GM18909 (cell line): ENCODE data around the gene EIF4B.

Experiments used
- ATAC-seq: cut with Tn5 transposase; IDR thresholded peaks from one replicate; pipeline ENCODE4 v1.9.1; 2021; ENCODE audit warnings: mild to moderate bottlenecking; ENCODE audit not compliant: unreplicated experiment, poor library complexity

Gene EIF4B

DNA sequence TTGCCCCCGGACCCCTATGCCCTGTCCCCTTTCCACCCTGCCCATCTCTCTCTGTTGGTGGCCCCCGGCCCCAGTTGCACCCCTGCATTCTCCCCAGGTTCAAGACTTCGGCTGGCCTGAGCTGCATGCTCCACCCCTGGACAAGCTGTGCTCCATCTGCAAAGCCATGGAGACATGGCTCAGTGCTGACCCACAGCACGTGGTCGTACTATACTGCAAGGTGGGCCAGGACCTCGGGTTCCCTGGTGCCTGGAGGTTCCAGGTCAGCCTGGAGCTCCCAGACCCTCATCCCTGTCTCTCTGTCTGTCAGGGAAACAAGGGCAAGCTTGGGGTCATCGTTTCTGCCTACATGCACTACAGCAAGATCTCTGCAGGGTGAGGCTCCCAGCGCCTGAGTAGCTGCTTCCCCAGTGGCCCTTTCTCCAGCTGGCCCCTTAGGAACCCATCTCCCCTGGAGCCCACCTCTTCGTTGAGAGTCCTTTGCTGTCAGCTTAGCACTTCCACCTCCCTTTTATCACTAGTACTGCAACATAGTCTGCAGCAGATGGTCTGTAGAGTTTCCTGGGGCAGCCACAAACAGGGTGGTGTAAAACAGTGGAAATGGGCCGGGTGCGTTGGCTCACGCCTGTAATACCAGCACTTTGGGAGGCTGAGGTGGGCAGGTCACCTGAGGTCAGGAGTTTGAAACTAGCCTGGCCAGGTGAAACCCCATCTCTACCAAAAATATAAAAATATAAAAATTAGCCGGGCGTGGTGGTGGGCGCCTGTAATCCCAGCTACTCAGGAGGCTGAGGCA, 49.4 kb downstream of the EIF4B start:
- no peak for ATAC-seq

DNA sequence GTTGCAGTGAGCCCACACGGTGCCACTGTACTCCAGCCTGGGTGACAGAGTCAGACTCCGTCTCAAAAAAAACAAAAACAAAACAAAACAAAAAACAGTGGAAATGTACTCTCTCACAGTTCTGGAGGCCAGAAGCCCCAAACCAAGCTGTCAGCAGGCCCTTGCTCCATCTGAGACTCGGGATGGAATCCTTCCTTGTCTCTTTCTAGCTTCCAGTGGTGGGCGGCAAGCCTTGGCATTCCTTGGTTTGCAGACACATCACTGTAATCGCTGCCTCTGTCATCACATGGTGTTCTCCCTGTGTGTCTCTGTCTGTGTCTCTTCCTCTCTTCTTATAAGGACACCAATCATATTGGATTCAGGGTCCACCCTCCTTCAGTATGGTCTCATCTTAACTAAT, 50.0 kb downstream of the EIF4B start:
- no peak for ATAC-seq

GRCh38 chr12:53056901-53057300, 50.6 kb downstream of the EIF4B start:
- no peak for ATAC-seq

DNA sequence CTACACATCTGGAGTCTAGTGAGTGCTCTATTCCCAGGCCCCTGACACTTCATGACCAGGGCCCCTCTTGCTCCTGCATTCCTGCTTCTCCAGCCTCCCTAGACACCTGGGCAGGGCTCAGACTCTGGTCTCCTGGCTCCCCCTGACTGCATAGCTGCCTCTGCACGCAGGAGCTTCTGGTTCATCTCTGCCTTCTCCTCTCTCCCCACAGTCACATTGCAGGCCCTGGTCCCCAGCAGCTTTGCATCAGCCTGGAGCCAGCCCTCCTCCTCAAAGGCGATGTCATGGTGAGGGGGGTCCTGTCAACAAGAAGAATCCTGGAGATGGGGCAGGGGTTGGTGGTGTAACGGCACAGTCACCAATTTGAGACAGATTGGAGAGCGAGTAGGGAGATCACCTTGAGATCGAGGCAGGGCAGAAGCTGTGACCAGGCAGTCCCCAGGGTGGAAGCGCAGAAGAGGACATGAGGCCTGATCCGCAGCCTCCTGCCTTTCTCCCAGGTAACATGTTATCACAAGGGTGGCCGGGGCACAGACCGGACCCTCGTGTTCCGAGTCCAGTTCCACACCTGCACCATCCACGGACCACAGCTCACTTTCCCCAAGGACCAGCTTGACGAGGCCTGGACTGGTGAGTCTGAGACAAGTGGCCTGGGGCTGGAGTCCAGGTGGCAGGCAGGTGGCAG, 51.7 kb downstream of the EIF4B start:
- no peak for ATAC-seq

- ATAC-seq, result no peak
These were observed 52.6 kb downstream of the EIF4B start for GRCh38 chr12:53058674-53059433.

DNA sequence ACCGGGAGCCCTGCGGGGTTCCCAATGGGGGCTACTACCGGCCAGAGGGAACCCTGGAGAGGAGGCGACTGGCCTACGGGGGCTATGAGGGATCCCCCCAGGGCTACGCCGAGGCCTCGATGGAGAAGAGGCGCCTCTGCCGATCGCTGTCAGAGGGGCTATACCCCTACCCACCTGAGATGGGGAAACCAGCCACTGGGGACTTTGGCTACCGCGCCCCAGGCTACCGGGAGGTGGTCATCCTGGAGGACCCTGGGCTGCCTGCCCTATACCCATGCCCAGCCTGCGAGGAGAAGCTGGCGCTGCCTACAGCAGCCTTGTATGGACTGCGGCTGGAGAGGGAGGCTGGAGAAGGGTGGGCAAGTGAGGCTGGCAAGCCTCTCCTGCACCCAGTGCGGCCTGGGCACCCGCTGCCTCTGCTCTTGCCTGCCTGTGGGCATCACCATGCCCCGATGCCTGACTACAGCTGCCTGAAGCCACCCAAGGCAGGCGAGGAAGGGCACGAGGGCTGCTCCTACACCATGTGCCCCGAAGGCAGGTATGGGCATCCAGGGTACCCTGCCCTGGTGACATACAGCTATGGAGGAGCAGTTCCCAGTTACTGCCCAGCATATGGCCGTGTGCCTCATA, 53.3 kb downstream of the EIF4B start:
- no peak for ATAC-seq

DNA sequence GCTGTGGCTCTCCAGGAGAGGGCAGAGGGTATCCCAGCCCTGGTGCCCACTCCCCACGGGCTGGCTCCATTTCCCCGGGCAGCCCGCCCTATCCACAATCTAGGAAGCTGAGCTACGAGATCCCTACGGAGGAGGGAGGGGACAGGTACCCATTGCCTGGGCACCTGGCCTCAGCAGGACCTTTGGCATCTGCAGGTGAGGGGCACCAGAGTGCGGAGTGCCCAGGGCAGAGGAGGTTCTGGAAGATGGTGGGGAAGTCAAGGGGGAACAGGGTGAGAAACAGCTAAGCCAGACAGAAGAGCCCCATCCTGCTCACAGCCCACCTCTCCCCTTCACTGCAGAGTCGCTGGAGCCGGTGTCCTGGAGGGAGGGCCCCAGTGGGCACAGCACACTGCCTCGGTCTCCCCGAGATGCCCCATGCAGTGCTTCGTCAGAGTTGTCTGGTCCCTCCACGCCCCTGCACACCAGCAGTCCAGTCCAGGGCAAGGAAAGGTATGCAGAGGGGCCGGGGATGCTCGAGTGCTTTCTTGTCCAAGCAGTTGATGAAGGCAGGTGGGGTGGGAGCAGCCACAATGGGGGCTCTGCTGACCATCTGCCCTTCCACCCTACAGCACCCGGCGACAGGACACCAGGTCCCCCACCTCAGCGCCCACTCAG, 53.9 kb downstream of the EIF4B start:
- ATAC-seq, result no peak

DNA sequence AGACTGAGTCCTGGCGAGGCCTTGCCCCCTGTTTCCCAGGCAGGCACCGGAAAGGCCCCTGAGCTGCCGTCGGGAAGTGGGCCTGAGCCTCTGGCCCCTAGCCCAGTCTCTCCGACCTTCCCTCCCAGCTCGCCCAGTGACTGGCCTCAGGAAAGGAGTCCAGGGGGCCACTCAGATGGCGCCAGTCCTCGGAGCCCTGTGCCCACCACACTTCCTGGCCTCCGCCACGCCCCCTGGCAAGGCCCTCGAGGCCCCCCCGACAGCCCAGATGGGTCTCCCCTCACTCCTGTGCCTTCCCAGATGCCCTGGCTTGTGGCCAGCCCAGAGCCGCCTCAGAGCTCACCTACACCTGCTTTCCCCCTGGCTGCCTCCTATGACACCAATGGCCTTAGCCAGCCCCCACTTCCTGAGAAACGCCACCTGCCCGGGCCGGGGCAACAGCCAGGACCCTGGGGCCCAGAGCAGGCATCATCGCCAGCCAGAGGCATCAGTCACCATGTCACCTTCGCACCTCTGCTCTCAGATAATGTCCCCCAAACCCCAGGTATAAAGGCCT, 54.5 kb downstream of the EIF4B start:
- no peak for ATAC-seq

DNA sequence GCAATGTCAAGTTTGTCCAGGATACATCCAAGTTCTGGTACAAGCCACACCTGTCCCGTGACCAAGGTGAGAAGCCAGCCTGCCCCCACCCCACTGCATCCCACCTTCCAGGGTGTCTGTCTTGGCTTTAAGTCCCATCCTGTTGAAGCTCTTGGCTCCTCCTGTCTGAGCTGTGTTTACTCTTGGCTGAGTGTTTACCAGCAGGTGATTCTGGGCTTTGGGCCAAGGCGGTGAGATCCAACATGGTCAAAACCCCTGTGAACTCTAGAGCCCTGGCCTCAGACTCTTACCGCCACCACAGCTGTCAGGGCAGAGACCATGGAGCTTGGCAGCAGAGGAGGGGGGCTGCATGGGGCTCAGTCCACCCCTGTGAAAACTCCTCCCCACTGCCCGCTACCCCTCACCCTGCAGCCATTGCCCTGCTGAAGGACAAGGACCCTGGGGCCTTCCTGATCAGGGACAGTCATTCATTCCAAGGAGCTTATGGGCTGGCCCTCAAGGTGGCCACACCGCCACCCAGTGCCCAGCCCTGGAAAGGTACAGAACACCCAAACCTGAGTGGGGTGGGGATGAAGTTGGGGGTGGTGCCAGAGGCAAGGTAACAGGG, 55.3 kb downstream of the EIF4B start:
- ATAC-seq, result no peak

GRCh38 chr12:53062011-53062961, 56.0 kb downstream of the EIF4B start:
- ATAC-seq, result no peak

- no peak for ATAC-seq
These were observed 56.9 kb downstream of the EIF4B start for GRCh38 chr12:53062977-53063707.

DNA sequence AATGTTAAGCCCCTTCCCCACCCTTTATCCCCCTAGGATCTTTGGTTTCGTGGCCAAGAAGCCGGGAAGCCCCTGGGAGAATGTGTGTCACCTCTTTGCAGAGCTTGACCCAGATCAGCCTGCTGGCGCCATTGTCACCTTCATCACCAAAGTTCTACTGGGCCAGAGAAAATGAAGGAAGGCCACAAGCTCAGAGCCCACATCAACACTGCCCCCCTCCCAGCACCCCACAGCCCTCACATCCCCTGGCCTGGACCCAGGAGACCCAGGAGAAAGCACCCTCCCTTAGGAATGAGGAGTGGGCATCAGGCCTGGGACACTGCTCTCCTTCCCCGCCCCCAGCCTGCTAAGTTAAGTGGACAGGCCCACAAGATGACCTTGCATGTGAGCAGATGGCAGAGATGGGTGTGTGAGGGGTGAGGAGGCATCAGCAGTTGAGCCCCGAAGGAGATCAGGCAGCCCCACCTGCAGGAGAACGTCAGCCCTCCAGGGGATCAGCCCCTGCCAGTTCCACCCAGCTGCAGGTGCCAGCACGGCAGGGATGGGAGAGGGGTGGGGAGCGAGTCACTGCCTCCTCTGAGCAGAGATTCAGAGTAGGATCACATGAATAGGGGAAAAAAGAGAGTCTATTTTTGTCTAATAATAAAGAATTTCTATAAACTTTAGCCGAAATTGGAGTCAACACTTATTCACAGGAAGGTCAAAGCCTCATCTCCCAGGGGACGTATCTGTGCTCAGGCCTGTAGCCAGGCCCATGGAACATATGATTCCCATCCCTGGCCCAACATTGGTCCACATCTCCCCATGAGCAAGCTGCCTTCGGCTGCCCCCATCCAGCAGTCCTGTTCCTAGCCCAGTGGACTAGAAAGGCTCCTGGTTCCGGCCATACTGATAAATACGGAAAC, 57.7 kb downstream of the EIF4B start:
- no peak for ATAC-seq

DNA sequence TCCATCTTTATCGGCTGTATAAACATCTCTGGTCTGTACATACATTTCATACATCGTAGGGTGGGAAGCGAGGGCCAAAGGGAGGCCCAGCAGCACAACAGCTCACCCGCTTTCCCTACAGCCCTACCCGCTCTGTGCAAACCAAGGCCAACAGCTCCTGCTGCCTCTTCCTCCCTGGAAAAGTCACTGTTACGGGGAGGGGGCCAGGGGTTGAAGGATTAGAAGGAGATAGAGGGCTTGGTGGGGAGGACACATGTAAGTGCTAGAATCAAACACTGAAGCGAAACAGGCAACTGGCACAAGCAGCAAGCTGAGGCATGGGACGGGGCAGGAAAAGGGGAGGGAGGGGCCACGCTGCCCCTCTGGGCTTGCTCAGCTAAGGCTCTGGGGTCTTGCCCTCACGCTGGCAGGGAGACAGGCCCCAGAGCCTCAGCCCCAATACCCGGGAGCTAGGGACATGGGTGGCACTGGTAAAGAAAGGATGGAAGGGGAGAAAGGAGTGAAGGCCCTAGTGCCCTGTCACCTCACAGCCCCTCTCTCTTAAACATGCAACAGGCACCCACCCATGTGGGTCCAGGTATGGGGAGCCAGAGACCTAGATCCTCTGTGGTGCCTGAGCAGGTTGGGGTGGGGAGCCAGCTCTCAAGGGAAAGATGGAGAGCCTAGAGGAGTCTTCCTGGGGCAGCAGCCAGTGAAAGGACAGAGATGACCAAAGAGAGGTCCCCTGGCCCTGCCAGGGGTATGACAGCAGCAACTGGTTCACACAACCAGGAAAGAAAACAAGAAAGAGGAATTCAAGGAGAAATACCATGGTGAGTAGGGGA, 58.6 kb downstream of the EIF4B start:
- no peak for ATAC-seq

- no peak for ATAC-seq
These were observed 59.2 kb downstream of the EIF4B start for GRCh38 chr12:53065470-53065869.

DNA sequence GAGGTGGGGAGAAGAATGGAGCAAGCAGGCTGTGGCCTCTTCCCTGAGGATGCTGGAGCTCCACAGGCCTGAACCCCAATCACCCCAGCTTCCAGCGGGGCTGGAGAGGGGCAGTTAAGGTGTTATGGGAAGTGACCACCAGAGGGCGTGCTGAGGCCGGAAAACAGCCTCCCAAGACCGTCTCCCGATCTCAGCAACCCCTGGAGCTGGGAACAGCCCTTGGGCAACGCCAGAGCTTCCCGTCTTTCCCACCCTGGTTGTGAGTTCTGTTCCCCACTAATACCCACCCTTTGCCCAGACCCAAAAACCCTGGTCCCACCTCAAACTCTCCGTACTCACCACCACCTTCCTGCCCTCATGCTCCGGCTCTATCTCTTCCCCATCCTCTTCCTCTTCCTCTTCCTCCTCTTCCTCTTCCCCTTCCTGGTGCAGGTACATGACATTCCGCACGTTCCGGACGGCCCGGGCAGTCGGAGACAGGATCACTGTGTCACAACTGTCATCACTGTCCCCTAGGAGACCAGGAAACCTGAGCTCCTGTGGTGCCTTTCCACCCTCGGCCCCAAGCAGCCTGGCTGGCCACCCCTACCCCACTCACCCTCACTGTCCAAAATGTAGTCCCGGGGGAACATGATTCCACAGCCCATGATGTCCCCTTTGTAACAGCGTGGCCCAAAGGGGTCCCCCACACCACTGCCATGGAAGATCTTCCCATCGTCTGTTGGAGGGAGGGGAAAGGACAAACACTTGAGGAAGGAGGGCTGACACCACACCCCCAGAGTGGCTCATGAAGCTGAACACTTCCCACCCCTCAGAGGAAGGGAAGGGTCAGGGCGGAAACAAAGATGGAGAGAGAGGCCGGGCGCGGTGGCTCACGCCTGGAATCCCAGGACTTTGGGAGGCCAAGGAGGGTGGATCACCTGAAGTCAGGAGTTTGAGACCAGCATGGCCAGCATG, 60.0 kb downstream of the EIF4B start:
- no peak for ATAC-seq
